Ovary (tissue), 9 donors: ENCODE results near the gene CRB1. TPM values are rescaled to one million over a fixed set of nuclear protein-coding genes. Genes with fewer than 3 reads are reported as not detected.

ENCODE experiments used
- DNase-seq, 5 donors: peaks; one replicate each; pipeline ENCODE4 v3.0.0-alpha.2; 2019 to 2020
- H3K27ac ChIP-seq, 2 donors: fragments of 200-600 bp; one replicate each; pipeline versions ENCODE4 v1.5.1 to v1.8.0; 2019 to 2022
- H3K27me3 ChIP-seq: fragments of 200-600 bp; one replicate; pipeline ENCODE4 v1.8.0; 2022
- H3K36me3 ChIP-seq: fragments of 200-600 bp; sonication (generic); one replicate; pipeline ENCODE4 v1.5.1; 2019
- H3K4me1 ChIP-seq: one replicate; pipeline ENCODE4 v1.8.1; 2013; ENCODE audit warnings: mild to moderate bottlenecking, moderate library complexity; ENCODE audit not compliant: insufficient read depth
- H3K4me3 ChIP-seq: fragments of 200-600 bp; sonication (generic); one replicate; pipeline ENCODE4 v1.5.1; 2017
- H3K9me3 ChIP-seq, 2 donors: fragments of 200-600 bp in 1 of 2; sonication (generic) in 1 of 2; one replicate each; pipeline versions ENCODE4 v1.5.1 to v1.8.1; 2013 to 2019; ENCODE audit warnings: mild to moderate bottlenecking in 1 of 2, moderate library complexity in 1 of 2
- EP300 ChIP-seq: sonication (generic); formaldehyde crosslinking; IDR thresholded peaks from one replicate; pipeline ENCODE4 v1.6.1; 2017; ENCODE audit warnings: antibody characterized with exemption
- POLR2A ChIP-seq: fragments of 450-650 bp; IDR thresholded peaks from one replicate; pipeline ENCODE4 v1.6.1; 2017; ENCODE audit warnings: antibody characterized with exemption, mild to moderate bottlenecking, moderate library complexity
- WGBS, 3 donors: extraction: QIAGEN DNeasy Blood & Tissue Kit in 1 of 3; methylation state at CpG; one replicate each; pipeline versions ENCODE4 v1.1.5 to v1.1.7; 2013 to 2017; 5-methylcytosine and 5-hydroxymethylcytosine counted together
- intact Hi-C, 4 donors: fragments of 100-400 bp; cut with DNase I; formaldehyde crosslinking; loops; one replicate each; pipeline versions ENCODE4 v1.11.0 to v1.15.1; 2022 to 2023
- polyA plus RNA-seq, 2 donors: library from polyadenylated mRNA; stranded (reverse); fragments of 200-250 nt in 1 of 2; fragments of 350-450 nt in 1 of 2; fragmentation: Illumina TruSeq in 1 of 2; extraction: RNeasy Lipid Tissue Mini Kit (QIAGEN cat#74804) in 1 of 2; gene quantifications; one replicate each; pipeline ENCODE4 v1.2.3, GENCODE V29; 2013 to 2014
- total RNA-seq, 7 donors: library from RNA; depleted of rRNA in 2 of 7; stranded (reverse); fragments of >200 nt in 2 of 7; fragmentation: NEBNext Ultra II Directional in 3 of 7; extraction: Animal tissue kit (Norgen Biotek cat#: 25700) in 3 of 7; gene quantifications; one replicate each; pipeline versions ENCODE4 v1.1.0 to v1.2.4, GENCODE V29; 2016 to 2023
- TF ChIP-seq, protein P1 (sequence below), 3 donors: fragments of 450-650 bp in 2 of 3; fragments of 200-600 bp in 1 of 3; IDR thresholded peaks; one replicate each; pipeline versions ENCODE4 v1.5.1 to v1.8.0; 2016 to 2022; ENCODE audit warnings: antibody characterized with exemption in 3 of 3, mild to moderate bottlenecking in 1 of 3
- donor health status: DM: no; HTN: no; CAD: no; lungs with moderate emphysema.
- donor health status: DM: no; HTN: no; CAD: no.
- donor health status: Bipolar disorder and iron deficiency.
- donor health status: DM: yes; HTN: yes; CAD: no.
- donor health status: DM: no; HTN: no; CAD: no.
- donor health status: DM: yes; HTN: yes; CAD: no.

The CRB1 gene
- total and polyA plus RNA-seq, 9 donors = 0.60 to 4.0 (median 1.1) TPM

DNA sequence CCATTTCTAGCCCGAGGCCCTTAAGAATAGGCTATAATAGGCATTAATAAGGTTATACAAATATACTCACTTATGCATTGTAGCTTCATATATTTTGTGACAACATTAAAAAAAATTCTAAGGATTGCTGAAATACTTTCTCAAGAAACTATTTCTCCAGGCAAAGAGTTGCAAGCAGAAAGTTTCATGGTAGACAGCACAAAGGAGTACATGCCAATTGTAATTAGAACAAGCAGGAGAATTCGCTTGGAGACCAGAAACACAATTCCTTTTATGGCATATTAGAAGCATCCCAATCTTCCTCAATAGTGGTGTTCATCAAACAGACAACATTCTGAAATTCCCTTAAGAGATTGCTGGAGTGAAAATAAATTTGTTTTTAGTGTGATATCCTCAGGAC lies 122.8 kb downstream of the CRB1 start:
- intact Hi-C loops = no loop called here
- WGBS, 3 donors = 12 to 47% (median 24%) methylated on average over 2 of the region's 2 CpGs
- H3K4me1 ChIP-seq = peaks cover 4% of the 10 kb centered on the region
- H3K36me3 ChIP-seq = no peaks in the 10 kb centered on the region
- H3K27me3 ChIP-seq = no peaks in the 10 kb centered on the region
- no peaks in the 10 kb centered on the region for H3K9me3 ChIP-seq
- no peak overlapping the region for H3K27ac ChIP-seq
- no peak for TF ChIP-seq EP300
- no peak for TF ChIP-seq POLR2A
- TF ChIP-seq, protein P1, sequence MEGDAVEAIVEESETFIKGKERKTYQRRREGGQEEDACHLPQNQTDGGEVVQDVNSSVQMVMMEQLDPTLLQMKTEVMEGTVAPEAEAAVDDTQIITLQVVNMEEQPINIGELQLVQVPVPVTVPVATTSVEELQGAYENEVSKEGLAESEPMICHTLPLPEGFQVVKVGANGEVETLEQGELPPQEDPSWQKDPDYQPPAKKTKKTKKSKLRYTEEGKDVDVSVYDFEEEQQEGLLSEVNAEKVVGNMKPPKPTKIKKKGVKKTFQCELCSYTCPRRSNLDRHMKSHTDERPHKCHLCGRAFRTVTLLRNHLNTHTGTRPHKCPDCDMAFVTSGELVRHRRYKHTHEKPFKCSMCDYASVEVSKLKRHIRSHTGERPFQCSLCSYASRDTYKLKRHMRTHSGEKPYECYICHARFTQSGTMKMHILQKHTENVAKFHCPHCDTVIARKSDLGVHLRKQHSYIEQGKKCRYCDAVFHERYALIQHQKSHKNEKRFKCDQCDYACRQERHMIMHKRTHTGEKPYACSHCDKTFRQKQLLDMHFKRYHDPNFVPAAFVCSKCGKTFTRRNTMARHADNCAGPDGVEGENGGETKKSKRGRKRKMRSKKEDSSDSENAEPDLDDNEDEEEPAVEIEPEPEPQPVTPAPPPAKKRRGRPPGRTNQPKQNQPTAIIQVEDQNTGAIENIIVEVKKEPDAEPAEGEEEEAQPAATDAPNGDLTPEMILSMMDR (IDR thresholded peaks at IDR 0.05) = no peak
- no peak overlapping the region for H3K4me3 ChIP-seq
- no peak for DNase-seq

DNA sequence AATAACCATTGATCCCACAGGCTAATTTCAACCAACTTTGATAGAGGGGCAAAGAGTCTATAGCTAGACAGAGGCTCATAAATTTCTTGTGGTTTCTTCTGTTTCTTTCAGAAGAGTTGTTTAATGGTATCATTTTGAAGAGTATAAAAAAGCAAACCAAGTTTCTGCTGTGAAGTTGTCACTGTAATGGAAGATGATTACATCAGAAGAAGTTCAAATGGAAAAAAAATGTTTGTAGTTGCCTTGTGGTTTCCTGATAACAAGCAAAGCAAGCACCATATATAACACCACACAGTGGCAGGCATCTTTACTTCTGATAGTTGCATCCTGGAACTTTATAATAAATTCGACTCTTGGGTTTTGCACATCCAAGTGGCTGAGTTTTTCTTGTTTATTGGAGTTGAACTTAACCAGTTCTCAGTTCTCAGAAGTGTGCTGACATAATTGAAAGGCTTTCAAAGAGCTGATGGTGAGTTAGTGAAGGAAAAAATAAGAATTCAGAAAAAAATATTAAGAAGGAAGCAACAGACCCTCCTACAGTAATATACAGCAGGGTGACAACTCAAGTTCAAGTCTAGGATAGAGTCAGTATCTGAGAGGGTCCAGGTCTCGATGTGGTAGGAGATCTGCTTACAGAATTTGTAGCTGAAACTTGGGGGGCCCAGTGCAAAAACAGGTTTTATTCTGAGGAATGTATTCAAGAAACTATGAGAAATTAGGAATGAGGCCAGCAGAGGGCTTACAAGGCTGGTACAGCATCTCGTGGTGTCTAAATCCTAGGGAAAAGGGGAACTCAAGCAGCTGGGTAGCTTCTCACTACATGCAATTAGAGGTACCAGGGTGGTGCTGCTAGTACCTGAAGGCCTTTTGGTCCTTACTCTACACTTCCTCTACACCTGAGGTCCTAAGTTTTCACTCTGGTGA lies 123.5 kb downstream of the CRB1 start:
- Histone ChIP-seq H3K36me3 (no peaks in the 10 kb centered on the region), H3K27ac (no peak overlapping the region), H3K27me3 (no peaks in the 10 kb centered on the region), H3K4me3 (no peak overlapping the region), H3K9me3 (no peaks in the 10 kb centered on the region), H3K4me1 (peaks cover 4% of the 10 kb centered on the region)
- TF ChIP-seq EP300 (no peak), POLR2A (no peak)
- TF ChIP-seq, protein P1 (IDR thresholded peaks at IDR 0.05) = no peak
- 70 to 78% (median 77%) methylated on average over 3 of the region's 3 CpGs for WGBS, 3 donors
- intact Hi-C loops = no loop called here
- no peak for DNase-seq

DNA sequence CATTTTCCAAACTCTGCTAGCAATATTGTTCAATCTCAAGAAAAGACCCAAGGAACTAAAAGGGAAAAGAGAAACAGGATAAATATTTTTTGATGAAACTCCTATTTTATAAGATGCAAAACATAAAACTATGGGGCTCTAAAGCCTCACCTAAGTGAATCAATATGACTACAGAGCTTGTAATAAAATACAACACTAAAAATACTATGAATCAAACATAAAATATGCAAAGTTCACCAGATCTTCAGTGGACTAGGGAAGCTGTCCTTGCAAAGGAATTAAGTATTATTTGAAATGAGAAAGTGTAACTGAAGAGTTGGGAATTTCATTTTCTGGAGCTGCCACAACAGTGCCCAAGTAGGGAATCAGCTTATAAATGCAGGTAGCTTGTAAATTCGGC lies 124.5 kb downstream of the CRB1 start:
- no peak for DNase-seq
- Histone ChIP-seq H3K9me3 (no peaks in the 10 kb centered on the region), H3K4me3 (no peak overlapping the region), H3K4me1 (peaks cover 4% of the 10 kb centered on the region), H3K36me3 (no peaks in the 10 kb centered on the region), H3K27ac (no peak overlapping the region), H3K27me3 (no peaks in the 10 kb centered on the region)
- TF ChIP-seq, protein P1 (IDR thresholded peaks at IDR 0.05) = no peak
- TF ChIP-seq EP300 (no peak), POLR2A (no peak)
- intact Hi-C loops = no loop called here
- WGBS, 3 donors = 85 to 93% (median 93%) methylated on average over 1 of the region's 1 CpG

DNA sequence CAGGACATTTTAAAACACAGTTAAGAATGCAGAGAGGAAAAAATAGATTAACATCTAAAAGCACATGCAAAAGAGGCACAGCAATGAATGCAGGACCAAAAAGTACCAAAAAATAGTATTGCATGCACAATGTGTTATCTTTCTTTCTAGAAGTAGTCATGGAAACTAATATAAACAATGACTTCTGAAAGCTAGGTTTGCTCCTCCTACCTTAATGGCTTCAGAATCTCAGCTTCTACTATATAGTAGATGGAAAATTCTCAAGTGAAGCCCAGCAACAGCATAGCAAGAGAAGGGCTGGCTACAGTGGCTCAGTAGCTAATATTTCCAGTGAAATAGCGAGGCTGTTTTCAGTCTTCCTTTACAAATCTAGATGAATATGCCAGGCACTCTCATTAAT lies 125.1 kb downstream of the CRB1 start:
- intact Hi-C loops = no loop called here
- Histone ChIP-seq H3K4me3 (no peak overlapping the region), H3K9me3 (no peaks in the 10 kb centered on the region), H3K27me3 (no peaks in the 10 kb centered on the region), H3K4me1 (peaks cover 4% of the 10 kb centered on the region), H3K27ac (no peak overlapping the region), H3K36me3 (no peaks in the 10 kb centered on the region)
- TF ChIP-seq, protein P1 (IDR thresholded peaks at IDR 0.05) = no peak
- TF ChIP-seq POLR2A = no peak
- TF ChIP-seq EP300 = no peak
- WGBS, 3 donors = 80 to 88% (median 87%) methylated on average over 1 of the region's 1 CpG
- DNase-seq = no peak
